Vagina (tissue), 2 donors: ENCODE measurements around the gene NRG2.

Experiments used
- POLR2AphosphoS5 ChIP-seq, 2 donors: sonication (generic); formaldehyde crosslinking; IDR thresholded peaks; one replicate each; pipeline ENCODE4 v1.9.0; 2017; ENCODE audit warnings: antibody characterized with exemption in 2 of 2, mild to moderate bottlenecking in 2 of 2, low read depth in 1 of 2; ENCODE audit not compliant: insufficient read depth in 1 of 2
- TF ChIP-seq, protein P1 (sequence below), 3 experiments: fragments of 450-650 bp in 2 of 3; fragments of 200-600 bp in 1 of 3; sonication (generic) in 1 of 3; IDR thresholded peaks; one replicate each; pipeline ENCODE4 v1.5.1; 2017 to 2019; ENCODE audit warnings: antibody characterized with exemption in 3 of 3, mild to moderate bottlenecking in 2 of 3, moderate library complexity in 2 of 3

DNA sequence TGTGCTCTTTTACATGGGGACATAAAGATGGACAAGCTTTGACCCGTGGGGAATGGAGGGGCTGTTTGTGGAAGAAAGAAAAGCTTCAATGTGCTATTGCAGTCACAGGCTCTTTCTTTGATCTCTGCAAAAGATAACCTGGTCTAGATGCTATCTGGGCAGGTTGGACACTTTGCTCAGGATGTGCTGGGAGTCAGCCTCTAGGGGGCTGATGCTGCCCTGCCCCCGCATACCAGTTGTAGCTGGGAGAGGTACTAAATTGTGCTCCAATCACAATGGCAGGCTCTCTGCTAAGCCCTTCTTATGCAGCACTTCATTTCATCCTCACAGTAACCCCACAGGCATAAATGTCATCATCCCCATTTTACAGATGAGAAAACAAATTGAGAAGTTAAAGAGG is 180.3 kb downstream of the NRG2 start:
- TF ChIP-seq, protein P1, sequence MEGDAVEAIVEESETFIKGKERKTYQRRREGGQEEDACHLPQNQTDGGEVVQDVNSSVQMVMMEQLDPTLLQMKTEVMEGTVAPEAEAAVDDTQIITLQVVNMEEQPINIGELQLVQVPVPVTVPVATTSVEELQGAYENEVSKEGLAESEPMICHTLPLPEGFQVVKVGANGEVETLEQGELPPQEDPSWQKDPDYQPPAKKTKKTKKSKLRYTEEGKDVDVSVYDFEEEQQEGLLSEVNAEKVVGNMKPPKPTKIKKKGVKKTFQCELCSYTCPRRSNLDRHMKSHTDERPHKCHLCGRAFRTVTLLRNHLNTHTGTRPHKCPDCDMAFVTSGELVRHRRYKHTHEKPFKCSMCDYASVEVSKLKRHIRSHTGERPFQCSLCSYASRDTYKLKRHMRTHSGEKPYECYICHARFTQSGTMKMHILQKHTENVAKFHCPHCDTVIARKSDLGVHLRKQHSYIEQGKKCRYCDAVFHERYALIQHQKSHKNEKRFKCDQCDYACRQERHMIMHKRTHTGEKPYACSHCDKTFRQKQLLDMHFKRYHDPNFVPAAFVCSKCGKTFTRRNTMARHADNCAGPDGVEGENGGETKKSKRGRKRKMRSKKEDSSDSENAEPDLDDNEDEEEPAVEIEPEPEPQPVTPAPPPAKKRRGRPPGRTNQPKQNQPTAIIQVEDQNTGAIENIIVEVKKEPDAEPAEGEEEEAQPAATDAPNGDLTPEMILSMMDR (IDR thresholded peaks at IDR 0.05): no peak
- no peak for TF ChIP-seq POLR2AphosphoS5 (IDR thresholded peaks at IDR 0.05; ENCODE audit: insufficient read depth in 1 of 2, low read depth in 1 of 2)
